ENCODE measurements around the gene NUDT3.

Gene NUDT3

GRCh38 chr6:34238585-34239499 is 153.6 kb downstream of the NUDT3 start:
- DNase-seq (ENCODE audit: low read depth), result no peak

- DNase-seq (ENCODE audit: low read depth), result peak; percentile 70
Observed at GRCh38 chr6:34237722-34238584, 154.5 kb downstream of the NUDT3 start.

GRCh38 chr6:34237316-34237721 is 155.2 kb downstream of the NUDT3 start:
- no peak for DNase-seq (ENCODE audit: low read depth)

- peak; percentile 85 for DNase-seq (ENCODE audit: low read depth)
Observed at GRCh38 chr6:34236443-34237315, 155.8 kb downstream of the NUDT3 start, which contains the start of gene HMGA1. Gene HMGA1 (plus strand): TSS chr6:34236873. CDS start chr6:34240781, 3,908 bp downstream.

GRCh38 chr6:34236131-34236442 is 156.4 kb downstream of the NUDT3 start:
- DNase-seq (ENCODE audit: low read depth), result no peak

- peak; percentile 53 for DNase-seq (ENCODE audit: low read depth)
Observed at GRCh38 chr6:34235307-34236130, 156.9 kb downstream of the NUDT3 start.

GRCh38 chr6:34234667-34235306 is 157.7 kb downstream of the NUDT3 start:
- no peak for DNase-seq (ENCODE audit: low read depth)

GRCh38 chr6:34233867-34234266 is 158.6 kb downstream of the NUDT3 start:
- DNase-seq (ENCODE audit: low read depth), result no peak

- no peak for DNase-seq (ENCODE audit: low read depth)
Observed at GRCh38 chr6:34232901-34233300, 159.6 kb downstream of the NUDT3 start.

GRCh38 chr6:34231566-34232336 is 160.7 kb downstream of the NUDT3 start:
- no peak for DNase-seq (ENCODE audit: low read depth)

- DNase-seq (ENCODE audit: low read depth), result no peak
Observed at GRCh38 chr6:34230653-34231371, 161.7 kb downstream of the NUDT3 start.

- no peak for DNase-seq (ENCODE audit: low read depth)
Observed at GRCh38 chr6:34229877-34230276, 162.6 kb downstream of the NUDT3 start.
